HepG2 (cell line): ENCODE measurements around the gene C16orf95.
"Not testable (repeated sequence)": the region's sequence is repeated elsewhere in the genome, so short reads cannot be mapped to it uniquely, and the experiment has no call there.

Source experiments
- ARID3A ChIP-seq: IDR thresholded peaks from 2 replicates; pipeline ENCODE4 v1.6.1; 2012; ENCODE audit warnings: low read depth, low read length, improper control_type of control experiment
- NFYB ChIP-seq: sonication (generic); formaldehyde crosslinking; IDR thresholded peaks from 2 replicates; pipeline ENCODE4 v1.4.0; 2020; ENCODE audit warnings: missing genetic modification reagents
- POLR2A ChIP-seq, 2 experiments: IDR thresholded peaks; 2 replicates each; pipeline ENCODE4 v1.6.1; 2011; ENCODE audit warnings: low read depth in 2 of 2, low read length in 2 of 2, mild to moderate bottlenecking in 1 of 2, moderate library complexity in 1 of 2; ENCODE audit not compliant: insufficient read depth in 1 of 2
- SAFB2 ChIP-seq: sonication (generic); formaldehyde crosslinking; IDR thresholded peaks from 2 replicates; pipeline ENCODE4 v1.5.1; 2020; ENCODE audit warnings: missing genetic modification reagents, low read depth, mild to moderate bottlenecking, borderline replicate concordance
- USF2 ChIP-seq, 2 experiments: sonication (generic) in 1 of 2; formaldehyde crosslinking in 1 of 2; IDR thresholded peaks; 2 replicates each; pipeline versions ENCODE4 v1.5.1 to v1.6.1; 2011 to 2020; ENCODE audit warnings: borderline replicate concordance in 1 of 2, low read depth in 1 of 2, low read length in 1 of 2, mild to moderate bottlenecking in 1 of 2, missing genetic modification reagents in 1 of 2, moderate library complexity in 1 of 2
- ZNF431 ChIP-seq: sonication (generic); formaldehyde crosslinking; IDR thresholded peaks from 2 replicates; pipeline ENCODE4 v1.9.0; 2022; ENCODE audit warnings: missing genetic modification reagents, low read depth, mild to moderate bottlenecking, borderline replicate concordance
- ZNF839 ChIP-seq: sonication (generic); formaldehyde crosslinking; IDR thresholded peaks from 2 replicates; pipeline ENCODE4 v1.4.0; 2020; ENCODE audit warnings: missing genetic modification reagents, mild to moderate bottlenecking, borderline replicate concordance
- ZZZ3 ChIP-seq: sonication (generic); formaldehyde crosslinking; IDR thresholded peaks from 2 replicates; pipeline ENCODE4 v1.4.0; 2020; ENCODE audit warnings: missing genetic modification reagents, mild to moderate bottlenecking, borderline replicate concordance

- TF ChIP-seq NFYB (CRISPR knock-in tag); SAFB2 (CRISPR knock-in tag); ARID3A; ZNF431 (CRISPR knock-in tag); ZNF839 (CRISPR knock-in tag); POLR2A (IDR thresholded peaks at IDR 0.05; ENCODE audit: insufficient read depth in 1 of 2, low read depth in 2 of 2, low read length in 2 of 2); USF2 (IDR thresholded peaks at IDR 0.05; ENCODE audit: low read depth, low read length); USF2 (CRISPR knock-in tag; IDR thresholded peaks at IDR 0.05; ENCODE audit: borderline replicate concordance); ZZZ3 (CRISPR knock-in tag): not testable (repeated sequence)
Observed at GRCh38 chr16:87362828-87363559, 45.8 kb upstream of the C16orf95 start.
